Adrenal gland (tissue), 12 donors: ENCODE results near the gene DUS1L. TPM values are rescaled to one million over a fixed set of nuclear protein-coding genes. Genes with fewer than 3 reads are reported as not detected.

Experiments
- DNase-seq, 7 donors: peaks; one replicate each; pipeline ENCODE4 v3.0.0-alpha.2; 2019 to 2020
- H3K27ac ChIP-seq, 5 donors: fragments of 200-600 bp; sonication (generic) in 4 of 5; 1 replicate in 3 of 5; 2 replicates in 2 of 5; pipeline versions ENCODE4 v1.5.1 to v1.8.0; 2016 to 2020; ENCODE audit warnings: mild to moderate bottlenecking in 1 of 5
- H3K27me3 ChIP-seq: fragments of 200-600 bp; 2 replicates; pipeline ENCODE4 v1.8.0; 2021
- H3K36me3 ChIP-seq, 2 donors: fragments of 200-600 bp; replicated peaks in 1 of 2; 1 replicate in 1 of 2; 2 replicates in 1 of 2; pipeline versions ENCODE4 v1.5.1 to v1.8.0; 2018 to 2022
- H3K4me1 ChIP-seq, 2 donors: fragments of 200-600 bp; replicated peaks in 1 of 2; 1 replicate in 1 of 2; 2 replicates in 1 of 2; pipeline versions ENCODE4 v1.5.1 to v1.8.0; 2018 to 2021
- H3K4me3 ChIP-seq, 4 donors: fragments of 200-600 bp; sonication (generic) in 3 of 4; one replicate each; pipeline ENCODE4 v1.5.1; 2016 to 2018
- H3K9me3 ChIP-seq, 3 donors: fragments of 200-600 bp; sonication (generic) in 1 of 3; replicated peaks in 1 of 3; 1 replicate in 2 of 3; 2 replicates in 1 of 3; pipeline versions ENCODE4 v1.5.1 to v1.8.0; 2016 to 2021
- CTCF ChIP-seq, 6 experiments: fragments of 450-650 bp in 4 of 6; fragments of 200-600 bp in 2 of 6; sonication (generic) in 1 of 6; IDR thresholded peaks; 1 replicate in 5 of 6; 2 replicates in 1 of 6; pipeline versions ENCODE4 v1.5.1 to v1.8.0; 2016 to 2021; ENCODE audit warnings: antibody characterized with exemption in 6 of 6, mild to moderate bottlenecking in 2 of 6, moderate library complexity in 1 of 6
- POLR2A ChIP-seq, 2 donors: fragments of 450-650 bp; IDR thresholded peaks; one replicate each; pipeline ENCODE4 v1.6.1; 2017; ENCODE audit warnings: antibody characterized with exemption in 2 of 2, mild to moderate bottlenecking in 2 of 2, moderate library complexity in 1 of 2
- WGBS, 4 donors: extraction: QIAGEN DNeasy Blood & Tissue Kit in 2 of 4; methylation state at CpG; one replicate each; pipeline versions ENCODE4 v1.1.5 to v1.1.7; 2013 to 2017; 5-methylcytosine and 5-hydroxymethylcytosine counted together
- intact Hi-C, 2 donors: fragments of 100-400 bp; cut with DNase I; formaldehyde crosslinking; loops; one replicate each; pipeline versions ENCODE4 v1.14.1 to v1.15.0; 2022 to 2023
- polyA plus RNA-seq, 3 donors: library from polyadenylated mRNA; stranded (reverse); fragments of 200-250 nt in 2 of 3; fragments of 350-450 nt in 1 of 3; fragmentation: Illumina TruSeq in 1 of 3; extraction: RNeasy Lipid Tissue Mini Kit (QIAGEN cat#74804) in 1 of 3; gene quantifications; one replicate each; pipeline ENCODE4 v1.2.3, GENCODE V29; 2013 to 2014
- total RNA-seq, 9 donors: library from RNA; depleted of rRNA in 4 of 9; stranded (reverse); fragments of >200 nt in 4 of 9; fragments of 120-200 nt in 1 of 9; fragmentation: NEBNext Ultra II Directional in 1 of 9; extraction: Animal tissue kit (Norgen Biotek cat#: 25700) in 1 of 9; gene quantifications; one replicate each; pipeline versions ENCODE4 v1.1.0 to v1.2.4, GENCODE V29; 2013 to 2023
- donor health status: healthy with polysubstance abuse.
- donor health status: Bipolar disorder and iron deficiency.
- donor health status: DM: yes; HTN: yes; CAD: no.
- donor health status: DM: no; HTN: no; CAD: no.
- donor health status: DM: no; HTN: no; CAD: no.
- donor health status: DM: yes; HTN: yes; CAD: no.

The DUS1L gene
- total and polyA plus RNA-seq, 12 donors = 38.5 to 397 (median 75.7) TPM

GRCh38 chr17:82008941-82009405 is 56.6 kb downstream of the DUS1L start:
- no peaks in the 10 kb centered on the region for H3K9me3 ChIP-seq
- no peak for DNase-seq
- TF ChIP-seq CTCF (IDR thresholded peaks at IDR 0.05) (no peak), POLR2A (IDR thresholded peaks at IDR 0.05) (no peak)
- no peak overlapping the region for H3K27ac ChIP-seq
- no peak overlapping the region for H3K4me3 ChIP-seq
- no peaks in the 10 kb centered on the region for H3K36me3 ChIP-seq
- no peaks in the 10 kb centered on the region for H3K27me3 ChIP-seq
- intact Hi-C loops = no loop called here
- peaks cover 0 to 3% of the 10 kb centered on the region in 2 donors for H3K4me1 ChIP-seq
- WGBS, 4 donors = 75 to 92% (median 92%) methylated on average over 11 to 28 of the region's 28 CpGs; no CpG with 5 or more reads in 1 of the 4 donors

DNA sequence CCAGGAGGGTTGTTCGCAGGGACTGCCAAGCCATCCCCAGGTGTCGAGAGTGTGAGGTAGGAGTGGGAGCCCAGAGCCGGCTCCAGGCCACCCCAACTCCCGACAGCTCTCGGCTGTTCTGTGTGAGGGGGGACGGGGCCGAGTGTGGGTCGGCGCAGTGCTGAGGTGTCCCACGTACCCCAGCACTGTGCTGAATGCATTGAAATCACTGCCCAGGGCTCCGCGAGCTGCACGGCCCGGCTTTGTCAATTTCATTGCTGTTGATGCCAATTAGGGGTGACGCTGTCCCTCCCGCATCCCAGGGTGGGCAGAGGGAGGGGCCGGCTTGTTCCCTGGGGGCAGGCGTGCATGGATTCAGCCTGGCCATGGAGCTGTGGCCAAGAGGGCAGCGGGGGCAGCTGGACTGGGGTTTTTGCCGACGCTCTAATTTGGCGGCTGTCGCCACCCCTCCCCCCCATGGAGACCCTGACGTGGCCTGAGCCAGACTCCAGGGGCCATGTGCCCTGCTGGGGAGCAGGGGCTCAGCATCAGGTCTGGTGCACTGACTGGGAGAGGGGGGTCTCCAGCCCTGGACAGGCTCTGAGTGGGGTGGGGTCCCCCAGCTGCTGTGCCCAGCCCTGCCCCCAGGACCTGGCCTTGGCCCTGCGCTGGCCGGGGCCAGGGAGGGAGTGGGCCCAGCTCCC is 57.2 kb downstream of the DUS1L start:
- Histone ChIP-seq H3K27ac (no peak overlapping the region), H3K9me3 (no peaks in the 10 kb centered on the region), H3K4me3 (no peak overlapping the region), H3K4me1 (peaks cover 2 to 9% of the 10 kb centered on the region in 2 donors), H3K27me3 (no peaks in the 10 kb centered on the region), H3K36me3 (no peaks in the 10 kb centered on the region)
- no peak for DNase-seq
- intact Hi-C loops = no loop called here
- TF ChIP-seq CTCF (IDR thresholded peaks at IDR 0.05) (no peak), POLR2A (IDR thresholded peaks at IDR 0.05) (no peak)
- WGBS, 4 donors = 89 to 93% (median 91%) methylated on average over 18 to 26 of the region's 26 CpGs

Other genes starting within 250 kb of the DUS1L start
- gene MCRIP1, start 232.5 kb downstream of the DUS1L start, total RNA-seq = 100 to 1,000 TPM in 2 of 9 donors, 10 to 100 TPM in 7; 63.5 to 115 (median 82.5) TPM
- gene MCRIP1, start 232.5 kb downstream of the DUS1L start, polyA plus RNA-seq = 100 to 1,000 TPM in 2 of 3 donors, 1 to 10 TPM in 1; 5.0 to 248 (median 144) TPM
- under 1 TPM in 3 of 9 donors, not detected in 6; 0.11 to 0.92 (median 0.46) TPM for gene PPP1R27, start 230.8 kb downstream of the DUS1L start, total RNA-seq
- 1 to 10 TPM in 2 of 3 donors, under 1 TPM in 1; 0.22 to 3.1 (median 2.6) TPM for gene PPP1R27, start 230.8 kb downstream of the DUS1L start, polyA plus RNA-seq
- gene P4HB, start 205.3 kb downstream of the DUS1L start, total RNA-seq = 1,000 to 10,000 TPM in 5 of 9 donors, 100 to 1,000 TPM in 4; 583 to 2,018 (median 1,095) TPM
- gene P4HB, start 205.3 kb downstream of the DUS1L start, polyA plus RNA-seq = 1,000 to 10,000 TPM in 1 of 3 donors, 100 to 1,000 TPM in 2; 546 to 2,717 (median 747) TPM
- gene ARHGDIA, start 194.5 kb downstream of the DUS1L start, total RNA-seq = 100 to 1,000 TPM; 123 to 491 (median 203) TPM
- 100 to 1,000 TPM; 180 to 324 (median 250) TPM for gene ARHGDIA, start 194.5 kb downstream of the DUS1L start, polyA plus RNA-seq
- 10 to 100 TPM; 15.2 to 69.3 (median 45.1) TPM for gene ALYREF, start 174.2 kb downstream of the DUS1L start, total RNA-seq
- gene ALYREF, start 174.2 kb downstream of the DUS1L start, polyA plus RNA-seq = 10 to 100 TPM; 13.0 to 28.2 (median 15.2) TPM
- 100 to 1,000 TPM; 102 to 226 (median 134) TPM for gene ANAPC11, start 174.1 kb downstream of the DUS1L start, total RNA-seq
- gene ANAPC11, start 174.1 kb downstream of the DUS1L start, polyA plus RNA-seq = 100 to 1,000 TPM in 2 of 3 donors, 10 to 100 TPM in 1; 21.2 to 242 (median 112) TPM
- 1 to 10 TPM in 1 of 9 donors, under 1 TPM in 4, not detected in 4; 0.18 to 2.5 (median 0.42) TPM for gene NPB, start 163.6 kb downstream of the DUS1L start, total RNA-seq
- gene NPB, start 163.6 kb downstream of the DUS1L start, polyA plus RNA-seq = under 1 TPM; 0.07 to 0.57 (median 0.24) TPM
- 10 to 100 TPM; 19.8 to 31.6 (median 29.0) TPM for gene PCYT2, start 154.4 kb downstream of the DUS1L start, total RNA-seq
- 10 to 100 TPM; 32.5 to 41.2 (median 37.5) TPM for gene PCYT2, start 154.4 kb downstream of the DUS1L start, polyA plus RNA-seq
- gene SIRT7, start 147.6 kb downstream of the DUS1L start, total RNA-seq = 10 to 100 TPM; 10.4 to 25.2 (median 14.6) TPM
- gene SIRT7, start 147.6 kb downstream of the DUS1L start, polyA plus RNA-seq = 10 to 100 TPM in 2 of 3 donors, 1 to 10 TPM in 1; 4.2 to 49.8 (median 33.3) TPM
- gene MAFG, start 138.1 kb downstream of the DUS1L start, total RNA-seq = 10 to 100 TPM; 10.5 to 44.5 (median 25.0) TPM
- gene MAFG, start 138.1 kb downstream of the DUS1L start, polyA plus RNA-seq = 10 to 100 TPM in 1 of 3 donors, 1 to 10 TPM in 2; 7.7 to 13.0 (median 8.9) TPM
- gene PYCR1, start 128.5 kb downstream of the DUS1L start, total RNA-seq = 10 to 100 TPM in 1 of 9 donors, 1 to 10 TPM in 7, under 1 TPM in 1; 0.79 to 10.2 (median 5.1) TPM
- 1 to 10 TPM; 1.8 to 5.4 (median 2.0) TPM for gene PYCR1, start 128.5 kb downstream of the DUS1L start, polyA plus RNA-seq
- gene MYADML2, start 118.6 kb downstream of the DUS1L start, total RNA-seq = not detected
- gene MYADML2, start 118.6 kb downstream of the DUS1L start, polyA plus RNA-seq = not detected
- 1 to 10 TPM in 3 of 9 donors, under 1 TPM in 4, not detected in 2; 0.11 to 9.7 (median 0.95) TPM for gene NOTUM, start 104.6 kb downstream of the DUS1L start, total RNA-seq
- gene NOTUM, start 104.6 kb downstream of the DUS1L start, polyA plus RNA-seq = under 1 TPM in 2 of 3 donors, not detected in 1; 0.07 to 0.40 TPM
- gene ASPSCR1, start 88.2 kb downstream of the DUS1L start, total RNA-seq = 10 to 100 TPM; 19.9 to 45.9 (median 27.5) TPM
- 100 to 1,000 TPM in 1 of 3 donors, 10 to 100 TPM in 2; 10.2 to 177 (median 96.5) TPM for gene ASPSCR1, start 88.2 kb downstream of the DUS1L start, polyA plus RNA-seq
- 10 to 100 TPM; 24.3 to 75.9 (median 47.0) TPM for gene CENPX, start 42.9 kb downstream of the DUS1L start, total RNA-seq
- 10 to 100 TPM; 11.2 to 70.9 (median 58.3) TPM for gene CENPX, start 42.9 kb downstream of the DUS1L start, polyA plus RNA-seq
- 10 to 100 TPM in 6 of 9 donors, 1 to 10 TPM in 3; 3.0 to 24.2 (median 11.0) TPM for gene LRRC45, start 42.5 kb downstream of the DUS1L start, total RNA-seq
- 10 to 100 TPM in 2 of 3 donors, 1 to 10 TPM in 1; 1.2 to 24.5 (median 15.4) TPM for gene LRRC45, start 42.5 kb downstream of the DUS1L start, polyA plus RNA-seq
- gene RAC3, start 34.1 kb downstream of the DUS1L start, total RNA-seq = 10 to 100 TPM in 1 of 9 donors, 1 to 10 TPM in 8; 3.0 to 13.5 (median 4.5) TPM
- gene RAC3, start 34.1 kb downstream of the DUS1L start, polyA plus RNA-seq = 10 to 100 TPM in 1 of 3 donors, 1 to 10 TPM in 2; 1.6 to 10.5 (median 9.0) TPM
- 100 to 1,000 TPM in 6 of 9 donors, 10 to 100 TPM in 3; 66.9 to 183 (median 107) TPM for gene DCXR, start 28.1 kb downstream of the DUS1L start, total RNA-seq
- gene DCXR, start 28.1 kb downstream of the DUS1L start, polyA plus RNA-seq = 100 to 1,000 TPM in 1 of 3 donors, 10 to 100 TPM in 2; 67.7 to 163 (median 96.0) TPM
- gene RFNG, start 14.0 kb downstream of the DUS1L start, total RNA-seq = 10 to 100 TPM; 21.2 to 69.5 (median 47.3) TPM
- gene RFNG, start 14.0 kb downstream of the DUS1L start, polyA plus RNA-seq = 10 to 100 TPM; 21.2 to 78.0 (median 74.0) TPM
- gene GPS1, start 13.9 kb downstream of the DUS1L start, total RNA-seq = 100 to 1,000 TPM in 7 of 9 donors, 10 to 100 TPM in 2; 77.4 to 130 (median 112) TPM
- gene GPS1, start 13.9 kb downstream of the DUS1L start, polyA plus RNA-seq = 100 to 1,000 TPM in 2 of 3 donors, 10 to 100 TPM in 1; 37.4 to 305 (median 246) TPM
- gene FASN, start 32.4 kb upstream of the DUS1L start, total RNA-seq = 100 to 1,000 TPM in 3 of 9 donors, 10 to 100 TPM in 6; 46.1 to 276 (median 81.8) TPM
- gene FASN, start 32.4 kb upstream of the DUS1L start, polyA plus RNA-seq = 100 to 1,000 TPM in 1 of 3 donors, 10 to 100 TPM in 2; 18.9 to 273 (median 59.0) TPM
- gene CCDC57, start 147.0 kb upstream of the DUS1L start, total RNA-seq = 10 to 100 TPM; 12.2 to 51.3 (median 25.1) TPM
- 100 to 1,000 TPM in 2 of 3 donors, 1 to 10 TPM in 1; 7.1 to 275 (median 129) TPM for gene CCDC57, start 147.0 kb upstream of the DUS1L start, polyA plus RNA-seq
- 10 to 100 TPM in 8 of 9 donors, 1 to 10 TPM in 1; 5.3 to 58.6 (median 36.7) TPM for gene SLC16A3, start 163.2 kb upstream of the DUS1L start, total RNA-seq
- 10 to 100 TPM in 2 of 3 donors, 1 to 10 TPM in 1; 2.7 to 14.4 (median 10.5) TPM for gene SLC16A3, start 163.2 kb upstream of the DUS1L start, polyA plus RNA-seq
- 100 to 1,000 TPM in 4 of 9 donors, 10 to 100 TPM in 5; 23.7 to 185 (median 70.0) TPM for gene CSNK1D, start 207.9 kb upstream of the DUS1L start, total RNA-seq
- 100 to 1,000 TPM; 126 to 171 (median 153) TPM for gene CSNK1D, start 207.9 kb upstream of the DUS1L start, polyA plus RNA-seq